GM19452 (cell line): ENCODE data around the gene PLAGL2.
"Not testable (repeated sequence)": the region's sequence is repeated elsewhere in the genome, so short reads cannot be mapped to it uniquely, and the experiment has no call there.

ENCODE experiments used
- ATAC-seq: cut with Tn5 transposase; IDR thresholded peaks from one replicate; pipeline ENCODE4 v1.9.1; 2021; ENCODE audit not compliant: unreplicated experiment

Gene PLAGL2

DNA sequence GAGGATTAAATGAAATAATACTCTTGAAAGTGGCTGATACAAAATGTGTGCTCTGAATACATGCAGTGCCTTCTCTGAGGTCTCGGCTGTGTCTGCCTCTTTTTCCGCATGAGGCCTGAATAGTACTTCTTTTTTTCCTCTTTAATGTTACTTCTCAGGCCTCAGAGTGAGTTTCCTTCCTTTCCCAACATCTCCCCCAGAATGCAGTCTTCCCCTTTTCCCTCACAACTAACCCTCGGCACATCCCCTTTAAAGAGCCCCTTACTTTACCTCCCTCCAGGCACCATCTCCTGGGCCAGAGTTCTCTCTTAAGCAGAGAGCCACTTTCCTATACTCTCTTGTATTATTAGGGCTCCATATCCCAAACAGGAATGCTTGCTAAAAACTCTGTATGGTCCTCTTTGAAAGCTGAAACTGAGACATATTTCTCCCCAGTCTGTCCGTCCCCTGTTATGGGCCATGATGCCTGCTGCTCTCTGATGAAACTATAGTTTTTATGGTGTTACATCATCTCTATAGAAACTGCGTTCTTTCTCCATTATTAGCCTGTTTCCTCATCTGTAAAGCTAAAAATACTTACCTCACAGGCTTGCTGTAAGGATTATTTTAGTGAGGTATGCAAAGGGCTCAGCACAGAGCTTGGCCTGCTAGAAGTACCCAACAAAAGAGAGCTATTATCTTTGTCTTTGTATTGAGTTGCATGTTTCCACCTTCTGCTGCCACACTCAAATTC, 2.3 kb downstream of the PLAGL2 start:
- ATAC-seq: no peak

GRCh38 chr20:32204205-32205109, 3.1 kb downstream of the PLAGL2 start:
- ATAC-seq: no peak

DNA sequence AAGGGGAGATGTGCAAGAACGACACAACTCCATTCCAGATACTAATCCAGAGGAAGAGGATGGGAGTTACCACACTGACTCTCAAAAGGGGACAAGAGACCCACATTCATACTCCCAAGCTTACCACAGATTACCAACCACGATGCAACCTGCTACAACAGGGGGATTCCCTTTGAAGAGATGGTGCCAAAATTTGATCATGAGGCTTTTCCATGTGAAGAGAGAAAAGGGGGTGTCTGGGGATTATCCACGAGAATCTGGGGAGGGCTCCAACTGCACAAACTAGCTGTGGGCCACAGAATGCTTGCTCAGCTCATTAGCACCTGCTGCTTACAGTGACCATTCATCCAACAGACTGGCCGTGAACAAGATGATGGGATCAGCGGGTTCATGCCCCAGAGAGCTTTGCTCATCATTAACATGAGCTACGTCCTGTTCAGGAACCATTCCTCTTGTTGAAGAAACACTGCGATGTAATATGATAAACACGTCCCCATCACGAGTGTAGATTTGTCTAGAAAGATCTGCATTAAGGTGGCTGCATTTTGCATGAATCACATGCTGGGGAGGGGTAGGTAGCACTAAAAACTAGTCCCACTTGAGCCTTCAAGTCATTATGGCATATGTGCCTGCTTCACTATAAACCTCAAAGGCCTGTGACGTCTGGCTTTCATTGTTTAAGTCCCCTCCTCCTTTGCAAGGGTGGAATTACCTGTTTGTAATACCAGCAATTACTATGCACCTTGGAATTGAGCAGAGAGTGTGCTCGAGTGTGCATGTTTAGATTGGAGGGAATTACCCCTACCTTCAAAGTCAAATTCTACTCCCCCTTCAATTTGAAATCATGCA, 4.0 kb downstream of the PLAGL2 start:
- no peak for ATAC-seq

DNA sequence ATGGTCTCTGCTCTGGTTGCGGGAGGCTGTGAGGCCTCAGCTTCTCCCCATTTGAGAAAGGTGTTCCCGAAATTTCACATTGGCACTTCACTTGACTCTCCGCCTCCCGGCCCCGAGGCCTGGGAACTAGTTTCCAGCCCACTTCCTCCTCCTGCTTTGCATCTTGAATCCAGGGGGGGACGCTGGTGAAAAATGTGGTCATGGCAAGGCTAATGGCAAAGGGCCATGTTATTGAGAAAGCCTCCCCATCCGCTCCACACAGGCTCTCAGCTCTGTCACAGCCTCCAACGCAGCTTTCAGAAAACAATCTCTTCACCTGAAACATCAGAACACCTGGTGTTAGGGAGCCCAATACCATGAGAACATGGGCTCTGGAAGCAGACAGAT, 5.6 kb downstream of the PLAGL2 start:
- ATAC-seq: no peak

DNA sequence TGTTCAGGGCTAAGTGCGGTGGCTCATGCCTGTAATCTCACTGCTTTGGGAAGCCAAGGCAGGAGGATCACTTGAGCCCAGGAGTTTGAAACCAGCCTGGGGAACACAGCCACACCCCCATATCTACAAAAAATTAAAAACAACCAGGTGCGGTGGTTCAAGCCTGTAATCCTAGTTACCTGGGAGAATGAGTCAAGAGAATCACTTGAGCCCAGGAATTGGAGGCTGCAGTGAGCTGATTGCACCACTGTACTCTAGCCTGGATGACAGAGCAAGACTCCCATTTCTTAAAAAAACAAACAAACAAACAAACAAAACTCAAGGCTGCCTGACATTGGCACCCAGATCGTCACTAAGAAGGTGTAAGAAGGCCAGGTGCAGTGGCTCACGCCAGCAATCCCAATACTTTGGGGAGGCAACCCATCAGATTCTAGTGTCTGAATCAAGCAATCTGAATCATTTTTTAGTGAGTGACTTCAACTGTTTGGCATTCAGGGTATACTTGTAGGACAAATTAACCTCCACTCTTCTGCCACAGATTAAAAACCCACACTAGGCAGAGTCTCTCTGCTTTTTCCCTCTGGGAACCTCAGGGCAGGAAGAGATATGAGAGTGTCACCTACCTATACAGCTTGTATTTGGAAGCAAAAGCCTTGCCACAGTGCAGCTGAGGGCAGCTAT, 6.1 kb downstream of the PLAGL2 start:
- ATAC-seq: no peak

- no peak for ATAC-seq
Observed at GRCh38 chr20:32199006-32199405, 8.5 kb downstream of the PLAGL2 start.

- not testable (repeated sequence) for ATAC-seq
Observed at GRCh38 chr20:32197136-32197535, 10.4 kb downstream of the PLAGL2 start.

DNA sequence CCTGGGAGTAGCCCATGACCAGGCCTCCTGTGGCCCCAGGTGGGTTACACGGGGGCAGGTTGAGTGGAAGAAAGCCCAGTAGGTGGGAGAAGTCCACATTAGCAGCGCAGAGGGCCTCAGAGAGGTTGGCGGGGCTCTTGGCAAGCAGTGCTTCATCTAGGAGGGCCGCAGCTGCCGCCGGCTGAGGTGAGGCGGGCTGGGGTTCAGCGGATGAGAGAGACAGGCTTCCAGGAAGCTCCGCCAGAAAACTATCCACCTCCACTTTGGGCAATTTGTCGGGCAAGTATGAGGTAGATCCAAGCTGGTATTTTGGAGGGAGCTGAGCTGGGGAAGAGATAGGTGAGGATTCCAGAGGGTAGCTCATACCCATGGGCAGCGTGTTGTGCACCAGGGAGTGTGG, 10.9 kb downstream of the PLAGL2 start:
- not testable (repeated sequence) for ATAC-seq

DNA sequence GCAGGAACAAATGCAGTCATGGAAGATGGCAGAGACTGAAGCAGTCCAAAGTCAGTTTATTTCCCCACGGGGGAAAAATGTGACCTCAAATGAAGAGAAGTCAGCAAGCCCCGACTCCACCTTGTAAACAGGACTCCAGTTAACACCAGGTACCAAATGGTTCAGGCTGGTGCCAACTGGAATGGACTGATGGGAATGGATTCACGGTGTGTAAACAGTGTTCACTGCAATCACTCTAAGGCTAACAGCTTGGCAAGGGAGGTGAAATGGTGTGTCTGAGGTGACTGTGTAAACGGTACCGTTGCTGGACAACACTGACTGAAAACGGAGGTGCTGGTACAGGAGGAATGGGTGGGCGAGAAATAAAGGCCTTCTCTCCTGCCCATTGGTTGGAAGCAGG, 12.0 kb downstream of the PLAGL2 start:
- ATAC-seq: no peak

- no peak for ATAC-seq
Observed at GRCh38 chr20:32193996-32194395, 13.5 kb downstream of the PLAGL2 start.

DNA sequence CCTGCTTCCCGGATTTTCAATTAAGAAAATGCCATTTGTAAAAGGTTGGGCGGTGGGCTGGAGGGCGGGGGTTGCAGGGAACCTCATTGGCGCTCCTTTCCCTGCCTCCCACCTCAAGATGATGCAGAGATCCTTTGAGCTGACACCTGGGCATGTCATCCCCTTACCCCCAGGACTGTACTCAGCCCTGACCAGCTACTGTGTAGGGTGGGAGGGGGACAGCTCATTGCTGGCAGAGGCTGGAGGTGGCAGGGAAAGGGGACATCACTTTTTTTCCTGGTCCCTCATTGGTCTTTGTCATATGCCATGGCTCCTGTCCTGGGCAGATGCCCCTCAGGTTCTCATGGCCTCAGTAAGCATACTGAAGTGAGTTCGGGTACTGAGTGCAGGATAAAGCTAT, 14.2 kb downstream of the PLAGL2 start:
- not testable (repeated sequence) for ATAC-seq

DNA sequence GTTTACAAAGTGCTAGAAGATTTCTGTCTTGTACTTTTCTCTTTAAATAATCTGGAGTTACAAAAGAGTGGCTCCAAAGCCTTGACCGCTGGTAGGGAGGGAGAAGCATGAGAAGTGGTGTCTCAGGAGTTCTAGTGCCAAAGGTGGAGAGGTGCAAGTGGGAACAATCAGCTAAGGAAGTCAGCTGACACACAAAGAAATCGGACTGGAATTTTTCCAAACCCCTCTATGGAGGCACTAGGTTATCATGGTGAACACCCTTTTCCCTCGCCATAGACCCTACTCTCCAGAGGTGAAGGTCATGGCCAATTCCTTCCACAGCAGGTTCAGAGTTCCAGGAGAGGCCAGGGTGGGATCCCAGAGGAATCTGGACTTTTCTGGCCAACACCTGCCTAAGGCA, 14.8 kb downstream of the PLAGL2 start:
- no peak for ATAC-seq

DNA sequence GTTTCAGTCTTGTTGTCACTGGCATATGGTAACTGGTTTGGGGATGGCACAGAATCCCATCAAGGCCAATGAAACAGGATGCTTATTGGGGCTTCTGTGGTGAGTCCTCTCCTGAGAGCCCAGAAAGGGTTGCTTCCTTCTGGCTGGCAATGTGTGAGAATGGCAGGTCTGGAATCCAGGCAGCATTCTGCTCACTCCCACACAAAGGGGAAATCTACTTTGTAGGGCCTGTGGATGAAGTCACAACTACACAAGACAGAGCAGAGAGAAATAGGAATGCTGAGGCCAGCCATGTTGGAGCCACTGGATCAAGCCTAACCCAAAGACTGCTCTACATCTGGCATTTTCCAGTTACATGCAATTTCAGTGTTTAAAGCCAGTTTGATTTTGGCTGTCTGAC, 15.7 kb downstream of the PLAGL2 start:
- no peak for ATAC-seq

- ATAC-seq: no peak
Observed at GRCh38 chr20:32191422-32191821, 16.1 kb downstream of the PLAGL2 start.

DNA sequence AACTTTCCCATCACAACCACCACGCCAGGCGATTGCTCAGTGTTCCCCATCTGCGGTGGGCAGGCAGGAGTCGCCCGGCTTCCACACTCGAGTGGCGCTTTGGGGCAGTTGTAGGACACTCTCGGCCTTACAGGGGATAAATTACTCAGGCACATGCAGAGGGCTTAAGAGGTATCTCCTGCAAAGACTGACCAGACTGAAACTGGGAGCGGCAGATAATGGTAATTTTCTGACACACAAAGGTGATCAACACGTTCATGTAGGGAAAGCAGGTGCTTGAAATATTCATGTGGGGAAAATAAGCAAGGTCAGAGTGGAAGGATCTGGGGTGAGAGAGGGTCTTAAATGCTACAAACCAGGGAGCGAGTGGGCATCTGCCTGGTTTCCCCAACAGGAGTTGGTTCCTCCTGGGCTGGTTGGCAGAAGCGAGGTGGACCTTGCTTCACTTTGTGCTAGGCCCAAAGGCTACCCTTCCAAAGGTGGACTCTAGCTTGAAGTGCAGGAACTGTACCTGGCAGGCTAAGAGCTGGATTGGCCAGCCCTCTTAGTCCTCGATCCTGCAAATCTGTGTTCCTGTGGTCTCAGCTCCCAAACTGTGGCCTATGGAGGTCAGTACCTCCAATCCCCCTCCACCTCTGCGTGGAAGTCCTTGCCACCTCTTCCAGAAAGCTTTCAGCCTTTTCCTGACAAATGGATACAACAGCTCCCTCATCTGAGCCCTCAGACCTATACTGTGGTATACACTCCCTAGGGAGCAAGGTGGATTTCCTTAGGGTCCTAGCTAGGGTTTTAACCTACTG, 16.7 kb downstream of the PLAGL2 start:
- no peak for ATAC-seq

DNA sequence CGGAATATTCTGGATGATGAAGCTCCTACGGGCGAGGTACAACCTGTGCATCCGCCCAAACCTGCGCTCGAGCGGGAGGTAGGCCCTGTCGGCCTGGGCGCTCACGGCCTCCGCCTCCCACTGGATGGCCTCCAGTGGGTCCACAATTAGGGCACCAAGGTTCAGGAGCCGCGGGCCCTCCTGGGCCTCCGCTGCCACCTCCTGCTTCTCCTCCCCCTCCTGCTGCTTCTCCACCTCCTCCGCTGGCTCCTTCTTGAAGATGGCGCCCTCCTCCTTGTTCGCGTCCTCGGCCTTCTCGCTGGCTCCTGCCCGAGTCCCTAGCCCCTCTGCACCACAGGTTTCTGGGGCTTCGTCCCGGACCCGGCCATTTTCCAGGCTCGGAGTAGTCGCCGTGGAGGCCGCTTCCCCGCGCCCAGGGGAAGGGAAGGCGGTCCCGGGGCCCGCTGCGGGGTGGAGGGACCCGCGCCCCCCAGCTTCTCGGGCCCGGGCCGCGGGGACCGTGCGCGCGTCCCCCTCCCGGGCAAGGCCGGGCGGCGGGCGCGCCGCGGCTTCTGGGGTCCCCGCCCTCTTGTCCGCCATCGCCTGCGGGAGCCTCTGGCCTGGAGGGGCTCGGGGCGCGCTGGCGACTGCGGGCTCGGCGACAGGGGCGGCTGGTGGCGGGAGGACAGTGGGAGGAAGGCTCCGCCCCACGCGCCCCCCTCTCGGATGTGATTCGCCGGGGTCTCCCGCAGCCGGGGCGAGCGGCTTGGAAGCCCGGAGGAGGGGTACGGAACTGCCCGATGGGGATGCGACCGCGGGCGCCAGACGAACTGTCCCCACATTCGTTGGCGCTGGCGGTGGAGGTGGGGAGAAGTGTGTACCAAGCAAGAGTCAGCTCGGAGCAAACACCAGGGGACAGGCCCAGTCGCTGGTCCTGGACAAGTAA, 17.6 kb downstream of the PLAGL2 start:
- ATAC-seq: no peak

GRCh38 chr20:32189123-32189410, 18.5 kb downstream of the PLAGL2 start:
- ATAC-seq: no peak

- no peak for ATAC-seq
Observed at GRCh38 chr20:32188376-32189122, 19.0 kb downstream of the PLAGL2 start.
